GM15510 (cell line): ENCODE results near the gene GVQW3.

ENCODE experiments used
- POLR2A ChIP-seq: IDR thresholded peaks from 3 replicates; pipeline ENCODE4 v1.6.1; 2011; ENCODE audit warnings: borderline replicate concordance; ENCODE audit not compliant: insufficient read length; ENCODE audit errors: extremely low read depth

The GVQW3 gene

DNA sequence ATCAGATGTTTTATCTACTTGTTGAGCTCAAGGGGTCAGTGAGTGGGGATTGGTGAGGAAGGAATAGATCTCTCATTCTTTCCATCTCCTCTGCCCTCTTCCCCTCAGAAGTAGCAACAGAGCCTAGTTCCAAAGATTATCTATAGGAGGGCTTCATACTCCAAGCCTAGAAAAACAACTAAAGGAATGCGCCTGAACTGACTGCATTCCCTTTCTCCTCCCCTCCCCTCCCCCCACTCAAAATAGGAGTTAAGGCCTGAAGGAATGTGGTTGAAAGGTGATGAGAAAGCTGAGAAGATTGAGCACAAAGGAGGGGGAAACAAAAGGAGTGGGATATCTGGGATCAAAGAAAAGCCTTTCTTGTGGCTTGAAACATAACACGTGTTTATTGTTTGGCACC is 74.2 kb downstream of the GVQW3 start:
- no peak for TF ChIP-seq POLR2A

DNA sequence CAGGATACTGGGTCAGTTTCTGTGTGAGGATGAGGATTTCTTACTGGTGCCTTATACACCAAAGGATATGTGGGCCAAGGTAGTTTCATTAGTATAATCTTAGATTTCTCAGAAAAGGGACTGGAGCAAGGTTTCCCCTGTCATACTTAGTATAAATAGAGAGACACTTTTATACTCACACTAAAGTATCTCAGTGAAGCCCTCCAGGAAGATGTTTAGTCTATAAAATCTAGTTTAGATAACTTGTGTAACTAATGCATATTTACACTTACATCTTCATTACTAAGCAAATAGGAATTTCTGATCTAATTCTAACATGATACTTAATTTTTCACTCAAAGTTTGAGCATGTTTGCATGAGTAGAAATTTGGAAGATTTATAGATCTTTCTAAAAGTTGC is 74.8 kb downstream of the GVQW3 start:
- TF ChIP-seq POLR2A = no peak

DNA sequence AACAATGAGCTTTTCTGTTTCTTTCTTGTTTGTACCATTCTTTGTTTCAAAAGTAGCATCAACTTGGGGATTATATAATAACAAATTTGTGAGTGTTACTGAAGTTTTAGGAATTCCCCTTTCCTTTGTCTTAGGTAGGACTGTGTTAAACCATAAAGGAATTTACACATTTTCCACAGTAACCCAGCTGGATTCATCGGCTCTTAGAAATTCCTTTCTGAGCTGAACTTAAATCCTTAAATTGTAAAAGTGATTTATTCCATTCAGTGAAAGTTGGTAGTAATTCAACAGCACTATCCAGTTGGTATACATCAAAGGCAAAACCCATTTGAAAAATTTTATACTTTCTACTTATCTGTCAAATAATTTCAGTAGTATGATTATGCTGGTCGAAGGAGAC is 75.4 kb downstream of the GVQW3 start:
- no peak for TF ChIP-seq POLR2A
